Activated CD4-positive, alpha-beta T cell treated with anti-CD3 and anti-CD28 coated beads, Interleukin-2, amount 10 ng/mL, durations not matched to agents 7 days and 5 days (primary cell): ENCODE data around the gene OR4D9. TPM values are rescaled to one million over a fixed set of nuclear protein-coding genes. Genes with fewer than 3 reads are reported as not detected.
A peak's percentile ranks its signal among the peaks of the same experiment; 100 is the strongest.
"Not testable (repeated sequence)": the region's sequence is repeated elsewhere in the genome, so short reads cannot be mapped to it uniquely, and the experiment has no call there.

Experiments
- CTCF ChIA-PET: fragments of 350-600 bp; sonication (Branson Sonifier 250); formaldehyde crosslinking; loops from one replicate; lab custom pipeline; 2021; ENCODE audit warnings: antibody characterized with exemption; lab: Charles Lee
- POLR2A ChIA-PET: fragments of 350-600 bp; sonication (Branson Sonifier 250); formaldehyde crosslinking; loops from one replicate; lab custom pipeline; 2021; ENCODE audit warnings: antibody characterized with exemption; lab: Charles Lee
- DNase-seq: peaks from one replicate; pipeline ENCODE4 v3.0.0-alpha.2; 2020
- H3K27ac Mint-ChIP-seq: one replicate; pipeline ENCODE4 v1.8.0; 2021; ENCODE audit warnings: mild to moderate bottlenecking, moderate library complexity, mixed read lengths
- H3K27me3 Mint-ChIP-seq: one replicate; pipeline ENCODE4 v1.8.0; 2021; ENCODE audit warnings: mixed read lengths
- H3K36me3 Mint-ChIP-seq: one replicate; pipeline ENCODE4 v1.8.0; 2021; ENCODE audit warnings: low read depth, mixed read lengths
- H3K4me1 Mint-ChIP-seq: one replicate; pipeline ENCODE4 v1.8.0; 2021; ENCODE audit warnings: mixed read lengths
- H3K4me3 Mint-ChIP-seq: one replicate; pipeline ENCODE4 v1.8.0; 2021; ENCODE audit warnings: mild to moderate bottlenecking, moderate library complexity, mixed read lengths
- H3K9me3 Mint-ChIP-seq: one replicate; pipeline ENCODE4 v1.8.0; 2021; ENCODE audit warnings: mixed read lengths
- total RNA-seq, 2 experiments: library from RNA; stranded (reverse); gene quantifications; one replicate each; pipeline ENCODE4 v1.2.3, GENCODE V29; 2021

Gene OR4D9
- total RNA-seq, 2 experiments from 2014 or later, result not detected

DNA sequence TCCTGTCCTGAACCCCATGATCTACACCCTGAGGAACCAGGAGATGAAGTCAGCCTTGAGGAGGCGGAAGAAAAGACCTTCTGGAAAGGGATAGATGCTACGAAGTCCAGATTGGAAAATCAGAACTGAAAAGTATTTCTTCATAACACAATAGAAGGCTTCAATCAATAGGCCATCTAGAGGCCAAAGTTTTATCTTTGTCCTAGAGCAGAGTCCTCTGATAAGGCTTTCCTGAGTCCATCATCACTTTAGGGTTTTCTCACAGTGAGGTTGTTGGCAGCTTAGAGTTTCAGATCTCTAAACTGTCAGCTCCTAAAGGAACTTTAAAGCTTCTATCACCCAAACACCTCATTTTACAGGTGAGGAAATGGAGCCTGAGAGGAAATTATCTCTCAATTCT is 21.3 kb downstream of the OR4D9 start:
- Mint-ChIP-seq H3K4me1 (peaks cover 8% of the 10 kb centered on the region), H3K9me3 (no peaks in the 10 kb centered on the region), H3K27ac (no peak overlapping the region), H3K36me3 (no peaks in the 10 kb centered on the region), H3K27me3 (peaks cover 5% of the 10 kb centered on the region), H3K4me3 (no peak overlapping the region)
- ChIA-PET POLR2A (interaction anchor here (0.5 kb wide), 1 partner anchor 78 kb away, joined by 7 read pairs; no protein-coding TSS in a partner anchor), CTCF (interaction anchor here (1.3 kb wide), 1 partner anchor 11 kb away, joined by 7 read pairs; no protein-coding TSS in a partner anchor)
- DNase-seq, result no peak

DNA sequence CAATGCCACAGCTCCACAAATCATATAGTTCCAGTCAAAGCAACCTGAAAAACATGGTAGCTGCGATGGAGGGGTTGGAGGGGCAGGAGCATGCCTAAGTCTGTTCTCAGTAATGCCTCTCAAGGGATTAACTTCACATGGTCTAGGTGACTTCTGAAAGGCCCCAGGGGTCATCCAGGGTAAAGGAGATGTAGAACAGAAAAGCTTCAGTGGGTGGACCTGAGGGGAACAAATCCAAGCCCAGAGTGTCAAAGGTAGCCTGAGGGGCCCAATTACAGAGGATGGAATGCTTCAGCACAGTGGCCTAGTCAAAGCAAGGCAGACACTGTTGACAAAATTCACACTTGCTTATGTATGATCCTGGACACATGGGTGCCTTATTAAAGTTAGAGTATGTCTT is 23.3 kb downstream of the OR4D9 start:
- H3K27me3 Mint-ChIP-seq, result no peaks in the 10 kb centered on the region
- no peaks in the 10 kb centered on the region for H3K9me3 Mint-ChIP-seq
- ChIA-PET POLR2A (no interaction called here), CTCF (interaction anchor here (1.0 kb wide), 1 partner anchor 146 kb away, joined by 3 read pairs; no protein-coding TSS in a partner anchor)
- H3K27ac Mint-ChIP-seq, result no peak overlapping the region
- H3K4me1 Mint-ChIP-seq, result peaks cover 11% of the 10 kb centered on the region
- H3K36me3 Mint-ChIP-seq, result no peaks in the 10 kb centered on the region
- no peak overlapping the region for H3K4me3 Mint-ChIP-seq
- no peak for DNase-seq

DNA sequence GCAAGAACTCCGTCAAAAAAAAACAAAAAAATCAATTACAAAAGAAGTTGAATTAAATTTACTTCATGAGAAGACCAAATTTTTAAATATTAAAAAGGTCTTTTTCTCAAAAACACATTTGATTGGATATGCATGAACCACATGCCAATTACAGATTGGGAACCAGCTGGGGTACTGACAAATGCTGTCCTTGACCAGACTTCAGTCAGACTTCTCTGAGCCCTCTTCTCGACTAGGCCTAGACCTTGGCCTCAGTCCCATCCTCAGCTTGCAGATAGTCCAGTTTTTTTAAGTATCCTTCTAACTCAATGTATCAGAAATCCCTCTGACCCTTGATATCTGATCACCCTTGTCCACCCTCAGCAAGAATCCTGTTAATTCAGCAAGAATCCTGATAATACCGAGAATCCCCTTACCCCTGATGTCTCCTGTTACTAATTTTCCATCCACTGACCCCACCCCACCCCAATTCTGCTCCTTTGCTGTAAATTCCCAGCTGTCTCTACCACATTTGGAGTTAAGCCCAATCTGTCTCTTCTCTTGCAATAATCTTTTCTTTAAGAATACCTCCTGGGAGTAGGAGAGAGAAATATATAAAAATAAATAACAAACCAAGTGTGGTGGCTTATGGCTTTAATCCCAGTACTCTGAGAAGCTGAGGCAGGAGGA is 30.9 kb downstream of the OR4D9 start:
- Mint-ChIP-seq H3K36me3 (no peaks in the 10 kb centered on the region), H3K27me3 (peaks cover 3% of the 10 kb centered on the region), H3K4me3 (no peak overlapping the region), H3K4me1 (peaks cover 7% of the 10 kb centered on the region), H3K9me3 (no peaks in the 10 kb centered on the region), H3K27ac (no peak overlapping the region)
- no peak for DNase-seq
- ChIA-PET POLR2A (no interaction called here), CTCF (no interaction called here)

DNA sequence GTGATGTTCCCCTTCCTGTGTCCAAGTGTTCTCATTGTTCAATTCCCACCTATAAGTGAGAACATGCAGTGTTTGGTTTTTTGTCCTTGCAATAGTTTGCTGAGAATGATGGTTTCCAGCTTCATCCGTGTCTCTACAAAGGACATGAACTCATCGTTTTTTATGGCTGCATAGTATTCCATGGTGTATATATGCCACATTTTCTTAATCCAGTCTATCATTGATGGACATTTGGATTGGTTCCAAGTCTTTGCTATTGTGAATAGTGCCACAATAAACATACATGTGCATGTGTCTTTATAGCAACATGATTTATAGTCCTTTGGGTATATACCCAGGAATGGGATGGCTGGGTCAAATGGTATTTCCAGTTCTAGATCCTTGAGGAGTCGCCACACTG is 32.4 kb downstream of the OR4D9 start:
- H3K36me3 Mint-ChIP-seq, H3K27me3 Mint-ChIP-seq, H3K4me3 Mint-ChIP-seq, DNase-seq, H3K27ac Mint-ChIP-seq, CTCF ChIA-PET, POLR2A ChIA-PET, H3K9me3 Mint-ChIP-seq, H3K4me1 Mint-ChIP-seq: not testable (repeated sequence)

DNA sequence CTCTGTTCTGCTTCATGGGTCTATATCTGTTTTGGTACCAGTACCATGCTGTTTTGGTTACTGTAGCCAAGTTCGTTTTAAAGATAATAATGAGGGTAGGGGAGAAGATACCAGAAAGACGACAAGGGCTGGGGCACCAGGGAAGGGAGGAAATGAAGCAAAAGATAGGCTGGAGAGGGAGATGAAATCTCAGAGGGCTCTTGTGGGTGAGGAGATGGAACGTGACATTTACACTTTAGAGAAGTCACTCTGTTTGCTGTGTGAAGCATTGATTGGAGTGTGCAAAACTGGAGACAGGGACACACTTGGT is 33.5 kb downstream of the OR4D9 start:
- H3K36me3 Mint-ChIP-seq, result no peaks in the 10 kb centered on the region
- peaks cover 3% of the 10 kb centered on the region for H3K27me3 Mint-ChIP-seq
- DNase-seq, result no peak
- H3K4me3 Mint-ChIP-seq, result no peak overlapping the region
- H3K9me3 Mint-ChIP-seq, result no peaks in the 10 kb centered on the region
- H3K4me1 Mint-ChIP-seq, result peaks cover 11% of the 10 kb centered on the region
- no peak overlapping the region for H3K27ac Mint-ChIP-seq
- CTCF ChIA-PET, result no interaction called here
- POLR2A ChIA-PET, result no interaction called here

DNA sequence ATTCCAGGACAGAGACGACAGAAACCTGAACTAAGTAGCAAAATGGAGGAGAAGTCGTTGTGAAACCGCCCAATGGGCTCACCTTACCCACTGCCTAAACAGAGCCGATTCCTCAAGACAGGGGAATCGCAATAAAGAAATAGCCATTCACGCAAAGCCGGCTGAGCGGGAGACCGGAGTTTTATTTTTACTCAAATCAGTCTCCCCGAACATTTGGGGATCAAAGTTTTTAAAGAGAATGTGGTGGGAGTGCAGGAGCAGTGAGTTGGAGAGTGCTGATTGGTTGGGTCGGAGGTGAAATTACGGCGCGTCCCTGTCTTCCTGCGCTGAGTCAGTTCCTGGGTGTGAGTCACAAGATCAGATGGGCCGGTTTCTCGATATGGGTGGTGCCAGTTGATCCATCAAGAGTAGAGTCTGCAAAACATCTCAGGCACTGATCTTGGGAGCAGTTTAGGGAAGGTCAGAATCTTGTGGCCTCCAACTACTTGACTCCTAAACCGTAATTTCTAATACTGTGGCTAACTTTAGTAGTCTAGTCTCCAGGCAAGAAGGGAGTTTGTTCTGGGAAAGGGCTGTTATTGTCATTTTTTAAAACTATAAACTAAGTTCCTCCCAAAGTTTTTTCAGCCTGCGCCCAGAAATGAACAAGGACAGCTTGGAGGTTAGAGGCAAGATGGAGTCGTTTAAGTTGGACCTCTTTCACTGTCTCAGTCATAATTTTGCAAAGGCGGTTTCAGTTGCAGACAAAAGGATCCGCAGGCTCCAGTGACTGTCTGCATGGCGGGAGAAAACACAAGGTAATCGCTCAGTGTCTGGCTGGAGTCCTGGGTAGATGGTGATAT is 34.1 kb downstream of the OR4D9 start:
- Mint-ChIP-seq H3K27ac (no peak overlapping the region), H3K27me3 (peaks cover 3% of the 10 kb centered on the region), H3K4me3 (no peak overlapping the region), H3K36me3 (no peaks in the 10 kb centered on the region), H3K9me3 (no peaks in the 10 kb centered on the region), H3K4me1 (peaks cover 14% of the 10 kb centered on the region)
- POLR2A ChIA-PET, result no interaction called here
- DNase-seq, result no peak
- CTCF ChIA-PET, result no interaction called here

DNA sequence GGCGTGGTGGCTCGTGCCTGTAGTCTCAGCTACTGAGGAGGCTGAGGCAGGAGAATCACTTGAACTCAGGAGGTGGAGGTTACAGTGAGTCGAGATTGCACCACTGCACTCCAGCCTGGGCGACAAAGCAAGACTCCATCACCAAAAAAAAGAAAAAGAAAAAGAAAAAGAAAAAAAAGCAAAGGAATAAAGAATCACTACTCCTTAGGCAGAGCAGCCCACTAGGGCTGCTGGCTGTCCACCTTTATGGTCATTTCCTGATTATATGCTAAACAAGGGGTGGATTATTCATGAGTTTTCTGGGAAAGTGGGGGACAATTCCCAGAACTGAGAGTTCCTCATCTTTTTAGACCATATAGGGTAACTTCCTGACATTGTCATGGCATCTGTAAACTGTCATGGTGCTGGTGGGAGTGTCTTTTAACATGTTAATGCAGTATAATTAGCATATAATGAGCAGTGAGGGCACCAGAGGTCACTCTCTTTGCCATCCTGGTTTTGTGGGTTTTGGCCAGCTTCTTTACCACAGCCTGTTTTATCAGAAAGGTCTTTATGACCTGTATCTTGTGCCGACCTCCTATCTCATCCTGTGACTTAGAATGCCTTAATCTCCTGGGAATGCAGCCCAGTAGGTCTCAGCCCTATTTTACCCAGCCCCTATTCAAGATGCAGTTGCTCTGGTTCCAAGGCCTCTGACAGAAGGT is 36.4 kb downstream of the OR4D9 start:
- POLR2A ChIA-PET, H3K27me3 Mint-ChIP-seq, H3K4me3 Mint-ChIP-seq, H3K36me3 Mint-ChIP-seq, DNase-seq, H3K27ac Mint-ChIP-seq, H3K9me3 Mint-ChIP-seq: not testable (repeated sequence)
- peaks cover 31% of the 10 kb centered on the region for H3K4me1 Mint-ChIP-seq
- CTCF ChIA-PET, result interaction anchor here (1.3 to 2.8 kb wide), 2 partner anchors 10 to 70 kb away, joined by 3 to 16 read pairs; no protein-coding TSS in a partner anchor

DNA sequence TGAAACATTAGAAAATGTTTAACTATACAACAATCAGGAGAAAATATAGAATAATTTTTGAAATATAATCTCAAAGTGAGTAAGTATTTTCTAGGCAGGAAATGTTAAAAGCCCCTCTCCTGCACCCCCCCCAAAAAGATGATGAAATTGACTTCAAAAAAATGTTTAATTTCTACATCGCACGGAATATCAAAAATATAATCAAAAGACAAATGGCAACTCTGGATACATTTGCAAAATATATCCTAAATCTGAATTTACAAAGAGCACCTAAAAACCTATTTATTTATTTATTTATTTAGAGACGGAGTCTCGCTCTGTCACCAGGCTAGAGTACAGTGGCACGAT is 36.9 kb downstream of the OR4D9 start:
- ChIA-PET POLR2A (no interaction called here), CTCF (interaction anchor here (1.9 to 2.8 kb wide), 2 partner anchors 11 kb away, joined by 15 to 16 read pairs; no protein-coding TSS in a partner anchor)
- Mint-ChIP-seq H3K9me3 (no peaks in the 10 kb centered on the region), H3K27ac (no peak overlapping the region), H3K36me3 (no peaks in the 10 kb centered on the region), H3K27me3 (peaks cover 5% of the 10 kb centered on the region), H3K4me3 (no peak overlapping the region), H3K4me1 (peaks cover 34% of the 10 kb centered on the region)
- no peak for DNase-seq

DNA sequence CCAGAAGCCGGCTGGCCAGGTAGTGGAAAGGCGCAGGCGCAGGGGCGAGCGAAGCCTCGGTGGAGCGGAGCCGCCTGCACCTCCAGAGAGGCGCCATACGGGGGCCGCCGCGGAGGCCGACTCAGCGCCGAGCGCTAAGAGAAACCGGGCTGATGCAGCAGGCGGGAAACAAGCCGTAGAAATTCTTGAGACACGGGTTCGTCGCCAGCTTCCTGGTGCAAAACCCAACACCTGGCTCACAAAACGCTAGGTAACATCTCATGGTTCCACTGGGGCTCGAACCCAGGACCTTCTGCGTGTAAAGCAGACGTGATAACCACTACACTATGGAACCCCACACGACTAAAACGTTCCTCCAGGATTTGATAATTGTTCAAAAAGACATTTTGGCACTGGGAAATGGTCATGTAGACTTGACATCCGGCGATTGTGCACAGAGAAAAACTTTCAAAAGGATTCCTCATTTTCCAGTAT is 39.1 kb downstream of the OR4D9 start:
- H3K27ac Mint-ChIP-seq, result peak overlapping the region; percentile 93
- peak overlapping the region; percentile 83 for H3K4me3 Mint-ChIP-seq
- peaks cover 6% of the 10 kb centered on the region for H3K27me3 Mint-ChIP-seq
- ChIA-PET CTCF (interaction anchor here (0.6 to 2.8 kb wide), 4 partner anchors 9 to 119 kb away, joined by 3 to 16 read pairs (median 10); partner anchors contain the start of gene PATL1), POLR2A (no interaction called here)
- H3K9me3 Mint-ChIP-seq, result no peaks in the 10 kb centered on the region
- DNase-seq, result peak; percentile 86
- H3K4me1 Mint-ChIP-seq, result peaks cover 37% of the 10 kb centered on the region
- no peaks in the 10 kb centered on the region for H3K36me3 Mint-ChIP-seq

DNA sequence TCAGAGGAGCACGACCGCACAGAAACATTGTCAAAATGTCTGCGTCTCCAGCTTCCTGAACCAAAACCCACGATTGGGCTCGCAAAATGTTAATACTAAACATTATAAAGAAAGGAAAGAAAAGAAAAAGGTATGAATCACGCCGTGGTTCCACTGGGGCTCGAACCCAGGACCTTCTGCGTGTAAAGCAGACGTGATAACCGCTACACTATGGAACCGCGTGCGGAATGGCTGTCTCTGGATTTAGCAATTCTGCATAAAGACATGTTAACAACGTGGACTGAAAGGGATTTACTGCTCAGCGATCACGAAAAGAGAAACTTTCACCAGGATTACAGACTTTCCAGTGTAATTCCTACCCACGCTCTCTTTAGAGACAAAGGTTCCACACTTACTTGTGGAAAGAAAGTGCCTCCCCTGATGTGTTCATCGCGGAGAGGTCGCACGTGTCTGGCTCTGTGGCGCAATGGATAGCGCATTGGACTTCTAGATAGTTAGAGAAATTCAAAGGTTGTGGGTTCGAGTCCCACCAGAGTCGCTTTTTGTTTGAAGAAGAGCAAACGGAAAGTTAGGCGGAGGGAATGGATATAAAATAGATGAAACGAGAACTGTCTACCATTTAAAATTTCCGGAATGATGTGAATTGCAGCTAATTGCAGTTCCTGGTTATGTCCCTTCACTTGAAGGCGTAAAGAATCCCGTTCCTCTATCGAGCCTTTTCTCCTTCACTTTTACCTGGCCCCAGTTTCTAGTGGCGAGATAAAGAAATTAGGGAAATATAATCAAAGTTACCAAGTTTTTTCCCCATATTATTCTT is 39.7 kb downstream of the OR4D9 start:
- H3K4me1 Mint-ChIP-seq, result peaks cover 43% of the 10 kb centered on the region
- H3K27me3 Mint-ChIP-seq, result peaks cover 12% of the 10 kb centered on the region
- H3K4me3 Mint-ChIP-seq, result peak overlapping the region; percentile 83
- no peaks in the 10 kb centered on the region for H3K9me3 Mint-ChIP-seq
- no peaks in the 10 kb centered on the region for H3K36me3 Mint-ChIP-seq
- H3K27ac Mint-ChIP-seq, result peak overlapping the region; percentile 93
- ChIA-PET CTCF (interaction anchor here (0.9 to 2.8 kb wide), 3 partner anchors 10 to 118 kb away, joined by 3 to 16 read pairs (median 3); partner anchors contain the start of gene PATL1), POLR2A (no interaction called here)
- peak; percentile 80 for DNase-seq

DNA sequence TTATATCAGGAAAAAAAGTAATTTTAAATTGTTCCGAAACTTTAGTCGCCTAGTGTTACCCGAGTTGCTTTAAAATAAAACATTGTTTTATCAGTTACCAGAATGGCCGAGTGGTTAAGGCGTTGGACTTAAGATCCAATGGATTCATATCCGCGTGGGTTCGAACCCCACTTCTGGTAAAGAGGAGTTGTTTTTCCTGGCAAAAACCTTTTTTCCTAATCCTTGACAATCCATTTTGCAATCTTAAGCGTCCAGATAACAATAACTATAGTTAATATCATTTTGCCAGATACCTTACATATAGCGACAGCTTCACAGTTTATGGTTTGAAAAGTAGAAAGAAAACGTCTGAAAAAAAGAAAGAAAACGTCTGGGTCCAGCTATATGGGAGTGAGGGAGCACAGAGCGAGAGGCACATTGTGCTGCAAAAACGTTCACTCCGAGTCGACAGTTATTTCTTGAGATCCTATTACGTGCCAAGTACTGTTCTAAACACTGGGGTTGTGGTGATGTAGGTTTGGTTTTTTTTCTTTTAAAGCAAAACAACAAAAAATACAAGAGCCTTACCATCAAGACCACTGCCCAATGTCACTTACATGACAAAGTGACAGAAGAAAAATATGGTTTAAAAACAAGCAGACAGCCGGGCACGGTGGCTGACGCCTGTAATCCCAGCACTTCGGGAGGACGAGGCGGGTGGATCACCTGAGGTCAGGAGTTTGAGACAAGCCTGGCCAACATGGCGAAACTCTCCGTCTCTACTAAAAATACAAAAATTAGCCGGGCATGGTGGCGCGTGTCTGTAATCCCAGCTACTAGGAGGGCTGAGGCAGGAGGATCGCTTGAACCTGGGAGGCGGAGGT is 40.6 kb downstream of the OR4D9 start:
- ChIA-PET POLR2A (no interaction called here), CTCF (interaction anchor here (0.9 kb wide), 1 partner anchor 9 kb away, joined by 3 read pairs; no protein-coding TSS in a partner anchor)
- Mint-ChIP-seq H3K4me1 (peaks cover 51% of the 10 kb centered on the region), H3K27ac (peak overlapping the region; percentile 1), H3K27me3 (peaks cover 18% of the 10 kb centered on the region), H3K36me3 (no peaks in the 10 kb centered on the region), H3K4me3 (peak overlapping the region; percentile 83), H3K9me3 (no peaks in the 10 kb centered on the region)
- DNase-seq, result no peak
